Vagina (tissue), 2 donors: Measurements from ENCODE around the gene SLC7A11. TPM values are rescaled to one million over a fixed set of nuclear protein-coding genes. Genes with fewer than 3 reads are reported as not detected.

Source experiments
- DNase-seq, 2 donors: peaks; one replicate each; pipeline ENCODE4 v3.0.0-alpha.2; 2017; ENCODE audit errors: extremely low spot score in 2 of 2
- H3K27ac ChIP-seq: fragments of 200-600 bp; sonication (generic); one replicate; pipeline ENCODE4 v1.5.1; 2019
- H3K27me3 ChIP-seq: fragments of 200-600 bp; sonication (generic); one replicate; pipeline ENCODE4 v1.5.1; 2019
- H3K36me3 ChIP-seq, 2 donors: fragments of 200-600 bp; sonication (generic); one replicate each; pipeline ENCODE4 v1.5.1; 2017 to 2019
- H3K4me1 ChIP-seq: fragments of 200-600 bp; sonication (generic); one replicate; pipeline ENCODE4 v1.5.1; 2019
- H3K4me3 ChIP-seq, 2 donors: fragments of 200-600 bp; sonication (generic); 1 replicate in 1 of 2; 2 replicates in 1 of 2; pipeline ENCODE4 v1.5.1; 2016 to 2019
- H3K9me3 ChIP-seq: fragments of 200-600 bp; sonication (generic); one replicate; pipeline ENCODE4 v1.5.1; 2019
- POLR2A ChIP-seq, 2 donors: fragments of 450-650 bp; IDR thresholded peaks; one replicate each; pipeline ENCODE4 v1.6.1; 2017; ENCODE audit warnings: antibody characterized with exemption in 2 of 2, mild to moderate bottlenecking in 2 of 2, moderate library complexity in 2 of 2
- POLR2AphosphoS5 ChIP-seq, 2 donors: sonication (generic); formaldehyde crosslinking; IDR thresholded peaks; one replicate each; pipeline ENCODE4 v1.9.0; 2017; ENCODE audit warnings: antibody characterized with exemption in 2 of 2, mild to moderate bottlenecking in 2 of 2, low read depth in 1 of 2; ENCODE audit not compliant: insufficient read depth in 1 of 2
- intact Hi-C: fragments of 100-400 bp; cut with DNase I; formaldehyde crosslinking; loops from one replicate; pipeline ENCODE4 v1.15.1; 2023
- total RNA-seq: library from RNA; depleted of rRNA; stranded (reverse); fragments of >200 nt; gene quantifications from one replicate; pipeline ENCODE4 v1.2.3, GENCODE V29; 2016
- TF ChIP-seq, protein P1 (sequence below), 3 experiments: fragments of 450-650 bp in 2 of 3; fragments of 200-600 bp in 1 of 3; sonication (generic) in 1 of 3; IDR thresholded peaks; one replicate each; pipeline ENCODE4 v1.5.1; 2017 to 2019; ENCODE audit warnings: antibody characterized with exemption in 3 of 3, mild to moderate bottlenecking in 2 of 3, moderate library complexity in 2 of 3

The SLC7A11 gene
- total RNA-seq, 1 donor from 2014 or later = 1.5 TPM

DNA sequence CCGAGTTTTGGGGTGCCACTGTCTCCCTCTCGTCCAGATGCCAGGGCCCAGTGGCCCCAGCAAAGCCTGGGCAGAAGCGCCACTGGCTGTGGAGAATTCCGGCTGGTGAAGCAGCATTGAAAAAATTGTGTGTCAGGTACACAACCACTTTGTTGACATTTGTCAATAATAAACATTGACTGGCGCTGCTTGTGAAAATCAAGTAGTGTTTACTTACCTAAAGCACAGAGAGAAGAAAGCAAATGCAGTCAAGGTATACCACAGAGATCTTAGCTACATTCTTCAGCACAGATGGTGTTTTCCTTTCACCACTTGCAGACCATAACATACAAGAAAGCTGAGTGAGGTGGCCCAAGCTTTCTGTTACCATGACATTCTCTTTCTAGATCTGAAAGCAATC lies 14.5 kb upstream of the SLC7A11 start:
- Histone ChIP-seq H3K27me3 (no peaks in the 10 kb centered on the region), H3K9me3 (no peaks in the 10 kb centered on the region), H3K27ac (no peak overlapping the region), H3K4me1 (no peaks in the 10 kb centered on the region), H3K36me3 (no peaks in the 10 kb centered on the region), H3K4me3 (no peak overlapping the region)
- intact Hi-C loops = no loop called here
- no peak for TF ChIP-seq POLR2A (IDR thresholded peaks at IDR 0.05)
- TF ChIP-seq POLR2AphosphoS5 (IDR thresholded peaks at IDR 0.05; ENCODE audit: insufficient read depth in 1 of 2, low read depth in 1 of 2) = no peak
- DNase-seq = no peak

DNA sequence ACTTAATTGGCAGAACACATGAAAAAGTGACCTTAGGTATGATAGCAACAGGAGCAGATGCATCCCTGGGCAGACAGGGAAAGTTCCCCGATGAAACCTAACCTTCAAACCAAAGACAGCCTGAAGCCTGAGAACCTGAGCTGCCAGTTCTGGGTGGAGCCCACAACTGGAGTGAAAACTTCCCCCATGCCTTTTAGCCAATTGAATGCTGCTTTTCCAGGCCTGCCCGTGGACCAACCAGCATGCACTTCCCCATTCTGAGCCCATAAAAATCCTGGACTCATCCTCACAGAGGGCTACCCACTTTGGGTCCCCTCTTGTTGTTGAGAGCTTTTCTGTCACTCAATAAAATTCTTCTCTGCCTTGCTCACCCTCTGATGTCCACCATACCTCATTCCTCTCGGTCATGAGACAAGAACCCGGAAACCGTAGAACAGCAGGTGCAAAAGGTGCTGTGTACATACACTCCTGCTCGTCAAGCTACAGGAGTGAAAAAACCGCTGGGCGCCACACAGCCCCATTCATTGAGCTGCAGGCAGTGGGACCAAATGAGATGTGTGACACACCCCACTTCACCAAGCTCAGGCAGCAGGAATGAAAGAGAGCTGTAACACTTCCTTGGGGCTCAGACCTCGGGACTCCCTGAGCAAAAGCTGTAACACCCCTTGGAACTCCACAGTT lies 13.9 kb upstream of the SLC7A11 start:
- Histone ChIP-seq H3K36me3 (no peaks in the 10 kb centered on the region), H3K4me3 (no peak overlapping the region), H3K27me3 (no peaks in the 10 kb centered on the region), H3K9me3 (no peaks in the 10 kb centered on the region), H3K27ac (no peak overlapping the region), H3K4me1 (no peaks in the 10 kb centered on the region)
- intact Hi-C loops = no loop called here
- DNase-seq = no peak
- TF ChIP-seq, protein P1, sequence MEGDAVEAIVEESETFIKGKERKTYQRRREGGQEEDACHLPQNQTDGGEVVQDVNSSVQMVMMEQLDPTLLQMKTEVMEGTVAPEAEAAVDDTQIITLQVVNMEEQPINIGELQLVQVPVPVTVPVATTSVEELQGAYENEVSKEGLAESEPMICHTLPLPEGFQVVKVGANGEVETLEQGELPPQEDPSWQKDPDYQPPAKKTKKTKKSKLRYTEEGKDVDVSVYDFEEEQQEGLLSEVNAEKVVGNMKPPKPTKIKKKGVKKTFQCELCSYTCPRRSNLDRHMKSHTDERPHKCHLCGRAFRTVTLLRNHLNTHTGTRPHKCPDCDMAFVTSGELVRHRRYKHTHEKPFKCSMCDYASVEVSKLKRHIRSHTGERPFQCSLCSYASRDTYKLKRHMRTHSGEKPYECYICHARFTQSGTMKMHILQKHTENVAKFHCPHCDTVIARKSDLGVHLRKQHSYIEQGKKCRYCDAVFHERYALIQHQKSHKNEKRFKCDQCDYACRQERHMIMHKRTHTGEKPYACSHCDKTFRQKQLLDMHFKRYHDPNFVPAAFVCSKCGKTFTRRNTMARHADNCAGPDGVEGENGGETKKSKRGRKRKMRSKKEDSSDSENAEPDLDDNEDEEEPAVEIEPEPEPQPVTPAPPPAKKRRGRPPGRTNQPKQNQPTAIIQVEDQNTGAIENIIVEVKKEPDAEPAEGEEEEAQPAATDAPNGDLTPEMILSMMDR (IDR thresholded peaks at IDR 0.05) = no peak
- TF ChIP-seq POLR2A (IDR thresholded peaks at IDR 0.05) = no peak
- no peak for TF ChIP-seq POLR2AphosphoS5 (IDR thresholded peaks at IDR 0.05; ENCODE audit: insufficient read depth in 1 of 2, low read depth in 1 of 2)

DNA sequence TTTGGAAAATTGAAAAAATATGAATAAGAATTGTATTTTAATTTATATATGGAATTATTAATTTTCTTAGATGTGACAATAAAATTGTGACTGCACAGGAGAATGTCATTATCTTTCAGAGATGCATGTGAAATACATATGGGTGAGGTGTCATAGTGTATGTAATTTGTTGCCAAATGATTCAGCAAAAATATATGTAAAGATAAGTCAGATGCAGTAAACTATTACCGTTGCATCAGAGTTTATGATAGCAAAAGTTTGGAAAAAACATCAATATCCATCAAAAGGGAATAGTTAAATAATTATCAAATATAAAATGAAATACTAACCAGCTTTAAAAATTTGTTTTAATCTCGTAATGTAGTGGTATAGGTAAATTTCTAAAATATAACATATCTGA lies 10.4 kb upstream of the SLC7A11 start:
- H3K9me3 ChIP-seq = no peaks in the 10 kb centered on the region
- no peaks in the 10 kb centered on the region for H3K4me1 ChIP-seq
- TF ChIP-seq POLR2A (IDR thresholded peaks at IDR 0.05) (no peak), POLR2AphosphoS5 (IDR thresholded peaks at IDR 0.05; ENCODE audit: insufficient read depth in 1 of 2, low read depth in 1 of 2) (no peak)
- TF ChIP-seq, protein P1 (IDR thresholded peaks at IDR 0.05) = no peak
- no peak overlapping the region for H3K4me3 ChIP-seq
- no peaks in the 10 kb centered on the region for H3K27me3 ChIP-seq
- intact Hi-C loops = no loop called here
- DNase-seq = no peak
- H3K36me3 ChIP-seq = no peaks in the 10 kb centered on the region
- H3K27ac ChIP-seq = no peak overlapping the region

DNA sequence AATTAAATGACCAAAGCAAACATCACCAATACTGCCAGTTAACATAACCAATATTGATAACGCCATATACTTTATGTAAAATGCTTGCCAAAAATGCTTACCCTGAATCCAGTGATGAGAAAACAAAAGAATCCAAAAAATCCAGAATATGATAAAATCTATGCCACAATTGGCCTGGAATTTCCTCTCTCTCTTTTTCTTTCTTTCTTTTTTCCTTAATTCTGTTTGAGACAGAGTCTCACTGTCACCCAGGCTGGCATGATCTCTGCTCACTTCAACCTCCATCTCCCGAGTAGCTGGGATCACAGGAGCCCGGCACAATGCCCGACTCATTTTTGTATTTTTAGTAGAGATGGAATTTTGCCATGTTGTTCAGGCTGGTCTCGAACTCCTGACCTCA lies 9.8 kb upstream of the SLC7A11 start:
- Histone ChIP-seq H3K36me3 (no peaks in the 10 kb centered on the region), H3K4me3 (no peak overlapping the region), H3K27me3 (no peaks in the 10 kb centered on the region), H3K4me1 (no peaks in the 10 kb centered on the region), H3K27ac (no peak overlapping the region), H3K9me3 (no peaks in the 10 kb centered on the region)
- TF ChIP-seq, protein P1 (IDR thresholded peaks at IDR 0.05) = no peak
- no peak for TF ChIP-seq POLR2AphosphoS5 (IDR thresholded peaks at IDR 0.05; ENCODE audit: insufficient read depth in 1 of 2, low read depth in 1 of 2)
- no peak for TF ChIP-seq POLR2A (IDR thresholded peaks at IDR 0.05)
- DNase-seq = no peak
- intact Hi-C loops = no loop called here

DNA sequence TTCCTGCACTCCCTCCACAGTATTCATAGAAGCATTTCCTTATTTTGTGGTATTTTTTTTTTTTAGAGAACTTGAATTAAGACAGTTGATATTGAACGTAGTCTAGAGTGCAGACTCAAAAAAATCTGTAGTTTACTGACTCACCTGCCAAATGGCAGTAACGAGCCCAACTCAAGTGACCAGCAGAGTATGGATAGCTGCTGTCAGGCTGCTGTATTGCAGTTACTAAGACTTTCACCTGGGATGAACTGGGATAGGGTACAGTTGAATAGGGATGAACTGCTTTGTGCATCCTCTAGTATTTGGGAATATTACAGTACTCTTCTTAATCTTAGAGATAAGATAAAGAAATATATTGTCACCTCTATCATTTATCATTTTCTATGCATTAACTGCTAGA lies 7.0 kb upstream of the SLC7A11 start:
- H3K4me3 ChIP-seq = no peak overlapping the region
- TF ChIP-seq POLR2AphosphoS5 (IDR thresholded peaks at IDR 0.05; ENCODE audit: insufficient read depth in 1 of 2, low read depth in 1 of 2) = no peak
- TF ChIP-seq, protein P1 (IDR thresholded peaks at IDR 0.05) = no peak
- no peak for TF ChIP-seq POLR2A (IDR thresholded peaks at IDR 0.05)
- no peak for DNase-seq
- H3K36me3 ChIP-seq = no peaks in the 10 kb centered on the region
- H3K27ac ChIP-seq = no peak overlapping the region
- H3K27me3 ChIP-seq = no peaks in the 10 kb centered on the region
- intact Hi-C loops = no loop called here
- H3K9me3 ChIP-seq = no peaks in the 10 kb centered on the region
- no peaks in the 10 kb centered on the region for H3K4me1 ChIP-seq
